Measurements from ENCODE around the gene OR6F1. TPM values are rescaled to one million over a fixed set of nuclear protein-coding genes. Genes with fewer than 3 reads are reported as not detected.
A peak's percentile ranks its signal among the peaks of the same experiment; 100 is the strongest.
"Not testable (repeated sequence)": the region's sequence is repeated elsewhere in the genome, so short reads cannot be mapped to it uniquely, and the experiment has no call there.

Gene OR6F1
- total RNA-seq, 1 donor from 2014 or later: not detected

- H3K27me3 Mint-ChIP-seq: no peaks in the 10 kb centered on the region
- no peaks in the 10 kb centered on the region for H3K4me1 Mint-ChIP-seq (ENCODE audit: low read depth)
- no peak overlapping the region for H3K4me3 Mint-ChIP-seq (ENCODE audit: low read depth)
- no peak for DNase-seq (ENCODE audit: low spot score, unreplicated experiment)
- no peaks in the 10 kb centered on the region for H3K36me3 Mint-ChIP-seq (ENCODE audit: insufficient read depth)
- TF ChIP-seq CTCF (IDR thresholded peaks at IDR 0.05; ENCODE audit: unreplicated experiment): no peak
- H3K27ac Mint-ChIP-seq: no peak overlapping the region
- H3K9me3 Mint-ChIP-seq (ENCODE audit: low read depth): peaks cover 13% of the 10 kb centered on the region
These were observed 2.7 kb downstream of the OR6F1 start for GRCh38 chr1:247713753-247714152.

GRCh38 chr1:247710681-247711080 lies 5.8 kb downstream of the OR6F1 start:
- not testable (repeated sequence) for H3K4me3 Mint-ChIP-seq (ENCODE audit: low read depth); H3K36me3 Mint-ChIP-seq (ENCODE audit: insufficient read depth); H3K4me1 Mint-ChIP-seq (ENCODE audit: low read depth); H3K27me3 Mint-ChIP-seq; H3K27ac Mint-ChIP-seq; DNase-seq (ENCODE audit: low spot score, unreplicated experiment)
- H3K9me3 Mint-ChIP-seq (ENCODE audit: low read depth): peaks cover 22% of the 10 kb centered on the region

- Mint-ChIP-seq H3K36me3 (ENCODE audit: insufficient read depth) (no peaks in the 10 kb centered on the region), H3K27ac (no peak overlapping the region), H3K9me3 (ENCODE audit: low read depth) (peaks cover 30% of the 10 kb centered on the region), H3K4me3 (ENCODE audit: low read depth) (no peak overlapping the region), H3K4me1 (ENCODE audit: low read depth) (no peaks in the 10 kb centered on the region), H3K27me3 (no peaks in the 10 kb centered on the region)
- TF ChIP-seq CTCF (IDR thresholded peaks at IDR 0.05; ENCODE audit: unreplicated experiment): no peak
- no peak for DNase-seq (ENCODE audit: low spot score, unreplicated experiment)
These were observed 15.1 kb downstream of the OR6F1 start for GRCh38 chr1:247701338-247701737.

- peak; percentile 88 for TF ChIP-seq CTCF (IDR thresholded peaks at IDR 0.05; ENCODE audit: unreplicated experiment)
- no peak overlapping the region for H3K4me3 Mint-ChIP-seq (ENCODE audit: low read depth)
- no peaks in the 10 kb centered on the region for H3K36me3 Mint-ChIP-seq (ENCODE audit: insufficient read depth)
- no peaks in the 10 kb centered on the region for H3K27me3 Mint-ChIP-seq
- peak; percentile 35 for DNase-seq (ENCODE audit: low spot score, unreplicated experiment)
- H3K4me1 Mint-ChIP-seq (ENCODE audit: low read depth): no peaks in the 10 kb centered on the region
- H3K27ac Mint-ChIP-seq: no peak overlapping the region
- peaks cover 4% of the 10 kb centered on the region for H3K9me3 Mint-ChIP-seq (ENCODE audit: low read depth)
These were observed 35.1 kb downstream of the OR6F1 start for GRCh38 chr1:247681288-247681897.

GRCh38 chr1:247680171-247680570 lies 36.3 kb downstream of the OR6F1 start:
- Mint-ChIP-seq H3K4me3 (ENCODE audit: low read depth) (no peak overlapping the region), H3K27ac (no peak overlapping the region), H3K4me1 (ENCODE audit: low read depth) (no peaks in the 10 kb centered on the region), H3K36me3 (ENCODE audit: insufficient read depth) (no peaks in the 10 kb centered on the region), H3K27me3 (no peaks in the 10 kb centered on the region), H3K9me3 (ENCODE audit: low read depth) (no peaks in the 10 kb centered on the region)
- TF ChIP-seq CTCF (IDR thresholded peaks at IDR 0.05; ENCODE audit: unreplicated experiment): no peak
- DNase-seq (ENCODE audit: low spot score, unreplicated experiment): no peak

GRCh38 chr1:247679639-247680038 lies 36.8 kb downstream of the OR6F1 start, which contains the start of gene OR13G1:
Gene OR13G1 (minus strand): TSS chr1:247679739. CDS start chr1:247673041, 6,698 bp downstream.
- Mint-ChIP-seq H3K9me3 (ENCODE audit: low read depth) (no peaks in the 10 kb centered on the region), H3K4me1 (ENCODE audit: low read depth) (no peaks in the 10 kb centered on the region), H3K27ac (no peak within 1 kb of the TSS), H3K36me3 (ENCODE audit: insufficient read depth) (no peaks in the 10 kb centered on the region), H3K27me3 (no peaks in the 10 kb centered on the region), H3K4me3 (ENCODE audit: low read depth) (no peak within 1 kb of the TSS)
- no peak for TF ChIP-seq CTCF (IDR thresholded peaks at IDR 0.05; ENCODE audit: unreplicated experiment)
- no peak for DNase-seq (ENCODE audit: low spot score, unreplicated experiment)
